GM04503 (cell line): Measurements from ENCODE around the gene C22orf31.

ENCODE experiments used
- DNase-seq: peaks from one replicate; pipeline ENCODE4 v3.0.0-alpha.2; 2012; ENCODE audit warnings: low read depth

C22orf31 gene

DNA sequence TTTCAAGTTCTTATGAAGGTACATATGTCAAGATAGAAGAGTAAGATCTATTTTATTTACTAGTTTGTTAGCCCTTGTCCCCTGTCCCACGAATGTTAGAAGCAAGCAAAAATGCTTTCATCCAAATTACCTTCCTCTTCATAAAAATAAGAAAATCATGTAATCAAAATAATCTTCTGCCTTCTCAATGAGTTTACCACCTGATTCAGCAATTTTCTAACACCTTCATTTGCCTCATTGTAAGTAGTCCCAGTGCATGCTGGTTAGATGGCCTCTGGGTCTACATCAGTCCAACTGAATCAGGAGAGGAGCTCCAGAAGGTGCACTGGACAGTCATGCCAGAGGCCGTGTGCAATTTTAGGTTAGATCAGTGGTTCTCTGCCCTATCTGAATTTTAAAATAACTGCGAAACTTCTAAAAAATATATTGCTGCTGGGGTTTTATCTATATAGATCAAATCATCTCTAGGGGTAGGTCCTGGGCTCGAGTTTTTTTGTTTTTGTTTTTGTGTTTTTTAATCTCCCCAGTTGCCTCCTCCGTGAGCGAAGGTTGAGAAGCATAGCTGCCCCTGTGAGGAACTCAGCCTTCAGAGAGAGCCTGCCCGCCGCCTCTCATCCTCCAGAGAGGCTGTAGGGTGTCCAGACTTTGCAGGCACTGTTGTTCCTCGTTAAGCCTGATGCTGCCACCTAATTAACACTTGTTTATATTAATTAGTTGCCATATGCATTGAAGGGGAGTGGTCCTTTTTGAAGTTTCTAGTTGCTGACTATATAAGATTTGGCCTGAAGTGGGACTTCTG, 32.2 kb downstream of the C22orf31 start:
- DNase-seq, result no peak

DNA sequence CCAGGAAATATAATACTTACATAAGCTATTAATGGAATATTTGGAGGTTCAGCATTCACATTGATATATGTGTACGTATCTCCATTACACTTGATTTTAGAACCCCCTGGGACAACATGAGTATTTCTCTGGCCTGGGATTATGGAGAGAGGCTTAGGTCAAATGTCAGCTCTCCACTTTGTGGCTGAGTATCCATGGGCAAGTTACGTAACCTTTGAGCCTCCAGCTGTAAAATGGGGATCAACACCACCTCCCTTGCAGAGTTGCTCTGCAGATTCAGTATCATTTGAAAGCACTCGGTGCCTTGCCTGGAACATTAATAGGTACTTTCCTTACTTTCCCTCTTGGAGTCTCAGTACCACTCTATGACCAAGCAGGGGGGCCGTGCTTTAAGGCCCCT, 33.2 kb downstream of the C22orf31 start:
- DNase-seq, result no peak

DNA sequence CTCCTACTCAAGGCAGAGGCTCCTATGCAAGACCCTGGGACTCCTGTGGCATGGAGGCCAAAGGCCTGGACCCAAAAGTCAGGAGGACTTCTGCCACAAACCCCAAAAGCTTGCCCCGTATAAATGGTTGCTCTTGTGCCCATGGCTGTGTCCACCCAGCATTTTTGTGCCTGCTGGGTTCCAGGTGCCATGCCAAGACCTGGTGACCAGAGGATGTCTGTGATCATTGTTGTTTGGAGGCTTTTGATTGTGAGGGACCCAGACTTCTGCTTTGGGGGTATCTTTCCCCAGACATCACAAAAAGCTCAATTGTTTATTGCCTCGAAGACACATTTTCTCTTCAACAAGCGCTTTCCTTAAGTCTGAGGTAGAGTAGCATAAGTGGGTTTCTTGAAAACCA, 35.1 kb downstream of the C22orf31 start:
- no peak for DNase-seq

DNA sequence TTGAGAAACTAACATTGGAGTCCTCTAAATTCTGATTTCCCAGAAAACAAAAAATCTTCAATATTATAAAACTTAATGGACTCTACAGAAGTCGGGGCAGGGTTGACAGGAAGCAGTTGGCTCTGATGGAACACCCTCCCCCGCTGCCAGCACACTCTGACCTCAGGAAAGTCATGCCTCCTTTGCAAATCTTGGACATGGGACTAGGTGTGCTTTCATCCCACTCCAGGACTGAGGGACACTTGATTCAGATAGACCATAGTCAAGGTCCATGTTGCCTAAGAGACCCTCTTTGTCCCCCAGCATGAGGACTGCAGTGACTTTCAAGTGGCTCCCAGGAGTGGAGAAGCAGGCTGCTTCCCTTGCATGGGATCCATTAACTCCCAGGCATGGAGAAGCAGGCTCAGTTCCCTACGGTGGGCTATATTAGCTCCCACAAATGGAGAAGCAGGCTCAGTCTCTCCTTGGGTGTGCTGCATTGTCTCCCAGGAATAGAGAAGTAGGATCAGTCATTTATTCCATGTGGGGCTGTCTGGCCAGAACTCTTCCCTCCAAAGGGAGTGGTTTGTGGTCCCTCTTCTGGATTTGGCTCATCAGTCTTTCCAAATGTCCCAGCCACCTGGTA, 38.3 kb downstream of the C22orf31 start:
- no peak for DNase-seq

DNA sequence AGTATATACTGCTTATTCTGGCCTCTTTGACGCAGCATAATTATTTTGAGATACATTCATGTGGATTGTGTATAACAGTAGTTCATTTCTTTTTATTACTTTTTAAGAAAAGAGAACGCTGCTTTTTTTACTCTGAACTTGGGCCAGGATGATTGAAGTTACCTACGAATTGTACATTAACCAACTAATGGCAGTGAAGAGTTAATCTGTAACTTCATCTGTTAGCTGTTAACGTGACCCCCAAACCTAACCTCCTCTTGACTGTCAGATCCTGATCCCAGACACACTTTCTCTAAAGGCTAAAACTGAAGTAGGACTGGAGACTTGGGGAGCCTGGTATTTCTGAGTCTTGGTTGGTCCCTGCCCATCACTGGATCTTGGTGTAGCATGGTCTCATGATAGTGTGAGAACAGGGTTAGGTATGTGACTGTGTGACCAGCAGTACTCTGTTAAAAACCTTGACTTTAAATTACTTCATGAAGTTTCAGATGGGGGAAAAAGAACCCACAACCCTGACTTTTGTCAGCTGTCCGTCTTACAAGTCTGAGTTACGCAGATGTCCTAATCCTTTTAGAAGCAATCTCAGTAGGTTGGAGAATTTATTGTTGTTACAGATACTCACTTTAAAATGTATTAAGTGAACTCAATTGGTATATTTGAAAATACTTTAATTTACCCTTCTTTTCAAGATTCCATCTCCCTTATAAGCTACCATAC, 39.4 kb downstream of the C22orf31 start:
- no peak for DNase-seq

DNA sequence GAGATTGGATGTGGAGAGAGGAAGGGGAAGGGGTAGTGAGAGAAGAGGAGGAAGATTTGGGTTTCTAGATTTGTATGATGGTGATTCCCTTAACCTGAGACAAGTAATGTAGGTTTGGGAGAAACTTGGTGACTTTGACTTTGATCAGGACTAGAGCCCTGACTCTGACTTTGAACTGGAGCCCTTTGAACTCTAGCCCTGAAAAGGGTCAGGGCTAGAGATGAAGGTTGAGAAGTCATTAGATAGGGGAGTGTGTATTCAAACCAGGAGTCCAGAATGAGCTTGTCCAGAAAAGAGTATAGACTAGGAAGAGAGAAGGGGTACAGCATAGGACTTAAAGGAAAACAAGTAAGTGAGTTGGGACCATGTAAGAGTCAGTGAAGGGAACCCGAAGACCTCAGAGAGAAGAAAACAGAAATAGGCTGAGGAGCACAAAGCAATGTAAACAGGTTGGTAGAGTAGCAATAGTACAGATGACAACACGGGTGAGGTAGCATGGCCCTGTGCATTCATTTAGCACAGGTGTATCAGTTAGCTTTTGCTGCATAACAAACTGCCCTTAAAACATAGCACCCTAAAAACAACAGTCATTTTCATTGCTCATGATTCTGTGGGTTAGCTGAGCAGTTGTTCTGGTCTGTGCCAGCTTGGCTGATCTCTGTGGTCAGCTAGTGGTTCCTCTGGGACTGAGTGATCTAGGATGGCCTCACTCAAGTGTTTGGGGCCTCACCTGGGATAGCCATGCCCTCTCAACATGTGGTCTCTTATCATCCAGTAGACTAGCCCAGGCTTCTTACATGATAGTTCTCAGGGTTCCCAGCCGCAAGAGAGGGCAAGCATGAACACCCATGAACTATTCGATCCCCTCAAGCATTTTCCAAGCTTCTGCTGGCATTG, 43.1 kb downstream of the C22orf31 start:
- DNase-seq, result no peak

DNA sequence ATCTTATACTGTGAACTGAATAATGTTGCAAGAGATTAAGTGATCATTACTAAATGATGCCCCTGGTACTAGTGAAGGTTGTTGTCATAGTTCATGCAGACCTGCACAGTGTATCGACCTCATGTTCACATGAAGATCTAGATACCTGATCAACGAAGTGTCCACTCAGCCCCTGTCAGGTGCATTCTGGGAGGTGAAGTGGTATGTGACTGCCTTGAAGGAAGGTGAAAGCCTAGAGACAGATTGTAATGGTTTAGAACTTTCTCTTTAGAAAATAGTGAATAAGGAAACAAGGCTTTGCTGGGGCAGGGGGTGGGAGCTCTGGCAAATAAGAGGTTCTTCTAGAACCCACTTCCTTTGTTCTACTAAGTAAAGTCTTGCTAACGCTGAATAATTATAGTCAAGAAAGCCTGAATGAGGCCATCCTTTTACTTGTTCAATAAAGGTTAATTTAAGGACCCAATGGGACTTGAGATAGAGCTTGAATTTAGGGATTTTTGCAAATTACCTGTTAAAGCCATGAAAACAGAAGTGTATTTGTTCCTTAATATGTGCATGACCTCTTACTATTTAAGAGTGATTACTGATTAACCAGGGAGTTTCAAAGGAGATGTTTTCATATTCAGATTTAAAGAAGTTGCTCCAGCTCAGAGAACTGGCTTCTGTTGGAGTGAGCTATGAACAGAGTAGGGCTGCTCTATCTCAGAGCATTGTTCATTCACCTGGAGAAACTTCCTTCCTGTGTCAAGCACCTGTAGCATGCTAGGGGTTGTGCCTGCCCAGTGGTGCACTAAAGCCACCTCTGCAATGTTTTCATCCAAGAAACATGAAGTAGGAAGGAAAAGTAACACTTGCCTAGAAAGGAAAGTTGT, 45.3 kb downstream of the C22orf31 start:
- no peak for DNase-seq

DNA sequence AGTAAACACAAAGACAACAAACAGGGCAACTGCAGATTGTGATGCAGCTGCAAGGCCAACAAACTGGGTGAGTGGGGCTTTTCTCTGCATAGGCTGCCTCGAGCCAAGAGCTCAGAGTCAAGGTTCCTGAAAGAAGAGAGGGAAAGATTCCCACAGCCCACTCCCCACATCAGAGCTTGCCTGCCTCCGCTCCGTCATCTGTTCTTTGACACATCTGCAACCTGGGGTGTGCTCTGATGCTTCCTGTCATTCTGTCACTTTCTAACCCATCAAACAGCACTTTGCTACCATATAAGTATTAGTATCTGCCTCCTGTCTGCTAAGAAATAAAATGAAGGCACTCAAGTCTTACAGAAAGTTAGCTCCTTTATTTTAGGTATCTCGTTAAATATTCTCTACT, 46.9 kb downstream of the C22orf31 start:
- DNase-seq, result no peak

DNA sequence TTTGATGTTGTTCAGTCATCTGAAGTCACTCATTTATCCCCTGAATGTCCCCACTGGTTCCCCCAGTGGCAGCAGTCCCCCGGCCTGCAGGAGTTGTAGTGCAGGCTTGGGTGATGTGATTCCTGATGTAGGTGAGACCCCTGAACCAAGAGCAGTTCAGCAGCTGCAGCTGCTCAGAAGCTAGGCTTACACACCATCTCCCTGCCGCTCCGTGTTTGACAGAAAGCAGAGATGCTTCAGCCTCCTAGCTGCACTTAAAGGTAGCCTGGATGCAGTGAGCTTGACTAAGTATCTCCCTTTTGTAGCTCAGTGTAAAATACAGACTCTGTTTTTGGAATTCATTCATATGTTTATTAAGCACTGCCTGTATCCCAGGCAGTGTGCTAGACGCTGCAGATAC, 47.3 kb downstream of the C22orf31 start:
- no peak for DNase-seq

DNA sequence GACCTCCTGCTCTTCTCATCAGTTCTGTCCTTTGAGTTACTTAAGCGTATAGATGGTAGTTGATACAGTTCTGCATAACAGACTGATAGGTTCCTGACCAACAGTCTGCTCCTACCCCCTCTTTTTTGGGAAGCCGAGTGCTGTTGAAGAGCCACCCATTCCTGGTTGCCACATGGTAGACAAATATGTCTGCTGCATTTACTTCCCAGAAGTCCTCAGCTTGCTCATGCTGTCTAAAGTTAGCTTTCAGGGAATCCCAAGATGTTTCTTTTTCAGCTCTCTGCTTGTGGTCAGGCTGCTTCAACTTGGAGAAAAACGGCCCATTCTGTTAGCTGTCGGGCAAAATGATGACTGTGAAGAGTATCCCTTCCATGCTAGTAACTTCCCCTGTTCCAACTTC, 48.7 kb downstream of the C22orf31 start:
- DNase-seq, result no peak

DNA sequence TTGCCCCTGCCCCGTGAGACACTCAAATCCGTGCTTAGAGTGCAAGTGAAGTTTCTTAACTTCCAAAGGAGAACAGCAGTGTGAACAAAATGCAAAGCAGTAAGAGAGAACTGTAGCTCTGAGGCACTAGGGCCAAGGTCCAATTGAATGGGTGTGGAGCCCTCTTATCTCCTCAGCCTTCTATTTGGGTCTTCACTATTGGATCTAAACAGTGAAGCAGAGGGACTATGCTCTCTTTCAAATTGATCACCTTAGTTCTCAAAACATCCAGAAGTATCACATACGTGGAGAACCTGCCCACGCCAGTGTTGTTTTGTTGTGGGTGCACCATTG, 49.6 kb downstream of the C22orf31 start:
- DNase-seq, result no peak

DNA sequence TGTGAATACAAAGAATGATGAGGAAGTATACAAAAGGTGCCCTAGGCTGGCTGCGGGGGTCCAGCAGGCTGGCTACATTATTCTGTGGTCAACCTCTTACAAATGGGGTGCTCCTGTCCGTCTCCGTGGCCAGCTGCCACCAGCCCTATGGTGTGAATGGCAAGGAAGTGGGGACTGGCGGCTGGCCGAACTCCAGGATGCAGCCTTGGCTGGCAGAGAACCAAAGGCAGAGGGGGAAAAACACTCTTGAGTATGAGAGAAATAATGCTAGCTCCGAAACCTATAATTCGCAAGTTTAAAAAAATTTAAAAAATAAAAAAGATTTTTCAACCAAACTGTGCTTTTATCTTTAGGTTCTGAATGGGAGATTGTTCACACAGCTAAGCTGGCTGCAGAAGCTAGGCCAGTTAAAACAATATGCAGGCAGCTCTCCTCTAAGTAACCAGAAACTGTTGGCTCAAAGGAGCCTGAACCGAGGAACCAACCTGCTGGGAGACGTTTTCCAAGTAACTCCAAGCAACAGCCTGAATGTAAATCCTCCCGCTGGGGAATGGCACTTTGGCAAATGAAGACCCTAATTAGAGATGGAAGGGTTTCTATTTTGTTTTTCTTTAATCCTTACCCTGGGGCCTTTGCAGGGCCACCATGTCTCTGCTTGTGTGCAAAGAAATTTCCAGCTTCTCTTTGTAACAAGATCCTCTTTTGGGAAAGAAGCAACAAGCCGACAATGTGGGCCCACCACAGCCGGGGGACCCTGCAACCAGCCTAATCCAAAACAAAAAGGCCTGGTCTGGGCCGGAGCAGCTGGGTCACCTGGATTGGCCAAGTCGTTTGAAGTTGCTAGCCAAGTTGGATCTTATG, 50.2 kb downstream of the C22orf31 start:
- no peak for DNase-seq

DNA sequence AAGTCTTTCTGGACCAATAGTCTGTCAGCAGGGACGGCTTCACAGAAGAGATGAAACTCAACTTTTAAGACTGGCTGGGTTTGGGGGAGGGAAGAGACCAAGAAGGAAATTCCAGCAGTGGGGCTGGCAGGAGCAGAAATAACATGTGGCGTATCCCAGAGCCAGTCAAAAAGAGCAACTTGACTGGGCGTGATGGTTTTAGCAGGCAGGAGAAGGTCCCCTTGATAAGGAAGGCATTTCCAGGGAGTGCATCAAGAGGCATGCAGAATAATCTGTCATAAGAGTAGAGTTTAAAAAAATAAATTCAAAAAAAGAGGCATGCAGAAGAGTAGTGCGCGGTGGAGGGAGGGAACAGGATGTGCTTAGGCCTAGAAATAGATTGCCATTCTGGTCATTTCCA, 52.5 kb downstream of the C22orf31 start:
- DNase-seq, result no peak
